ENCODE results near the gene MAB21L1. TPM values are rescaled to one million over a fixed set of nuclear protein-coding genes. Genes with fewer than 3 reads are reported as not detected.

The MAB21L1 gene
- total RNA-seq, 1 donor from 2014 or later = 48.7 TPM

DNA sequence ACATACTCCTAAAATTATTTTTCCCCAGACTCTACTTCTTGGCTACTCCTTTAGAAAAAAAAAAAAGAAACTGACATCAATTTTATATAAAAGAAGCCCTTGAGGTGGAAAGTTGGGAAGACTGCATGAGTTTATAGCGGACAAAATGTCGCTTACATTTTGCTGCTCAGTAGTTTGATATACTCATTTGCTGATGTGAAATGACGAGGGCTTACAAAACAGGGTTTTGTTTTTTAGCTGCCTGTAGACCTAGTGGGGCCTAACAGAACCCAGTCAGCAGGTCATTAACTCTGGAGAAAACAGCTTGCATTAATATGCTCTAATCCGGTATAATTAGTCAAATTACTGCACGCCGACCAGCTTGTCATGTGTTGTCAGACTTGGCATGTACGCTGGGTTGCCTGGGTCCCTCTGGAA lies 37.6 kb upstream of the MAB21L1 start:
- no peaks in the 10 kb centered on the region for H3K27me3 Mint-ChIP-seq (ENCODE audit: unreplicated experiment)
- H3K36me3 Mint-ChIP-seq (ENCODE audit: unreplicated experiment) = no peaks in the 10 kb centered on the region
- peaks cover 1% of the 10 kb centered on the region for H3K9me3 Mint-ChIP-seq (ENCODE audit: unreplicated experiment)
- no peak overlapping the region for H3K4me3 Mint-ChIP-seq (ENCODE audit: unreplicated experiment)
- TF ChIP-seq, protein P1, sequence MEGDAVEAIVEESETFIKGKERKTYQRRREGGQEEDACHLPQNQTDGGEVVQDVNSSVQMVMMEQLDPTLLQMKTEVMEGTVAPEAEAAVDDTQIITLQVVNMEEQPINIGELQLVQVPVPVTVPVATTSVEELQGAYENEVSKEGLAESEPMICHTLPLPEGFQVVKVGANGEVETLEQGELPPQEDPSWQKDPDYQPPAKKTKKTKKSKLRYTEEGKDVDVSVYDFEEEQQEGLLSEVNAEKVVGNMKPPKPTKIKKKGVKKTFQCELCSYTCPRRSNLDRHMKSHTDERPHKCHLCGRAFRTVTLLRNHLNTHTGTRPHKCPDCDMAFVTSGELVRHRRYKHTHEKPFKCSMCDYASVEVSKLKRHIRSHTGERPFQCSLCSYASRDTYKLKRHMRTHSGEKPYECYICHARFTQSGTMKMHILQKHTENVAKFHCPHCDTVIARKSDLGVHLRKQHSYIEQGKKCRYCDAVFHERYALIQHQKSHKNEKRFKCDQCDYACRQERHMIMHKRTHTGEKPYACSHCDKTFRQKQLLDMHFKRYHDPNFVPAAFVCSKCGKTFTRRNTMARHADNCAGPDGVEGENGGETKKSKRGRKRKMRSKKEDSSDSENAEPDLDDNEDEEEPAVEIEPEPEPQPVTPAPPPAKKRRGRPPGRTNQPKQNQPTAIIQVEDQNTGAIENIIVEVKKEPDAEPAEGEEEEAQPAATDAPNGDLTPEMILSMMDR (IDR thresholded peaks at IDR 0.05; ENCODE audit: partially characterized antibody, unreplicated experiment) = no peak
- H3K4me1 Mint-ChIP-seq (ENCODE audit: low read depth, unreplicated experiment) = peaks cover 14% of the 10 kb centered on the region
- no peak for DNase-seq
- H3K27ac Mint-ChIP-seq (ENCODE audit: unreplicated experiment) = no peak overlapping the region

DNA sequence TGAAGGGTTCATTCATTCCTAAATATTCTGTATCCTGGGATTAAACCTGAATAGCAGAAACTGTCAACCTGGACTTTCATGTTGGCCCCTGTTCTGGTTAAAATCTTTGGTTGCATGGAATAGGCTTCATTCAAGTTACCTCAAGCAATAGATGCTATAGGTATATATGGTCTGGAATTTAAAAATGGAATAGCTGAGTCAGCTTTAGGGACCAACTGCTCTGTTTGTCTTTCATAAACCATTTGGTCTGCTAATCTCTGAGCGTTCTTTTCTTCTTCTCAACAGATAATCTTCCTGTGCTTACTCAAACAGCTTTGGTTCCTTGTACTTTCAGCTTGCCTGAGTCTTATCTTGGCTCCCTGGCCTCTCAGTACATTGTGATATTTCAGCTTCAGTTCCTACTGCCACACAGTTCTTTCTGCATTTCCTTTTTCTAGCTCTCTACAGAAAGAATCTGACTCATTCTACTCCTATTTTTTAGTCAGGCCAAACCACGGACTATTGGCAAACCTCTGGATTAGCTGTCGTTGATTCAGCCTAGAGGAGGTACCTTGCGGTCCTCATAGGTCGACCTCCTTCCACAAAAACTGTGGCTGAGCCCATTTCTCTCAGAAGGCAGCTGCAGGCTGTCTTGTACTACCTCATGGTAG lies 35.9 kb upstream of the MAB21L1 start:
- Mint-ChIP-seq H3K9me3 (ENCODE audit: unreplicated experiment) (no peaks in the 10 kb centered on the region), H3K4me1 (ENCODE audit: low read depth, unreplicated experiment) (peaks cover 12% of the 10 kb centered on the region), H3K4me3 (ENCODE audit: unreplicated experiment) (no peak overlapping the region), H3K36me3 (ENCODE audit: unreplicated experiment) (no peaks in the 10 kb centered on the region), H3K27me3 (ENCODE audit: unreplicated experiment) (no peaks in the 10 kb centered on the region), H3K27ac (ENCODE audit: unreplicated experiment) (peak overlapping the region; percentile 62)
- TF ChIP-seq, protein P1 (IDR thresholded peaks at IDR 0.05; ENCODE audit: partially characterized antibody, unreplicated experiment) = no peak
- no peak for DNase-seq

DNA sequence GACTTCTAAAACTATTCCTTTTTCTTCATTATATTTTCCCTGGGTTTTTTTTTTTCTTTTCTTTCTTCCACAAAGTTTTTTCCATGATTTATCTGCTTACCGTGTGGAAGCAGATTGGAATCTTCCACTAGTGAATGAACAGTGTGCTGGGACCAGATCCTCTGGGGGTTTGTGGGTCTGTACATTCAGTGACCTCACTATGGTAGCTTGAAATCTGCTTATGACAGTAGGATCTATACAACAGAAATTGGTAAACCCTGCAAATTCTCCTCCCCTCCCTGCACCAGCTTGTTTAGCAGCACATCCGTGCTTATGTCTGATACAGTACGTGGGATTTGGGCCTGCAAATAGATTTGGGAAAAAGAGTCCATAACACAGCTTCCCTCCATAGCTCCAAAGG lies 26.0 kb upstream of the MAB21L1 start:
- TF ChIP-seq, protein P1 (IDR thresholded peaks at IDR 0.05; ENCODE audit: partially characterized antibody, unreplicated experiment) = no peak
- Mint-ChIP-seq H3K4me1 (ENCODE audit: low read depth, unreplicated experiment) (peaks cover 35% of the 10 kb centered on the region), H3K4me3 (ENCODE audit: unreplicated experiment) (no peak overlapping the region), H3K9me3 (ENCODE audit: unreplicated experiment) (no peaks in the 10 kb centered on the region), H3K27ac (ENCODE audit: unreplicated experiment) (peak overlapping the region; percentile 19), H3K36me3 (ENCODE audit: unreplicated experiment) (no peaks in the 10 kb centered on the region), H3K27me3 (ENCODE audit: unreplicated experiment) (peaks cover 5% of the 10 kb centered on the region)
- DNase-seq = no peak

DNA sequence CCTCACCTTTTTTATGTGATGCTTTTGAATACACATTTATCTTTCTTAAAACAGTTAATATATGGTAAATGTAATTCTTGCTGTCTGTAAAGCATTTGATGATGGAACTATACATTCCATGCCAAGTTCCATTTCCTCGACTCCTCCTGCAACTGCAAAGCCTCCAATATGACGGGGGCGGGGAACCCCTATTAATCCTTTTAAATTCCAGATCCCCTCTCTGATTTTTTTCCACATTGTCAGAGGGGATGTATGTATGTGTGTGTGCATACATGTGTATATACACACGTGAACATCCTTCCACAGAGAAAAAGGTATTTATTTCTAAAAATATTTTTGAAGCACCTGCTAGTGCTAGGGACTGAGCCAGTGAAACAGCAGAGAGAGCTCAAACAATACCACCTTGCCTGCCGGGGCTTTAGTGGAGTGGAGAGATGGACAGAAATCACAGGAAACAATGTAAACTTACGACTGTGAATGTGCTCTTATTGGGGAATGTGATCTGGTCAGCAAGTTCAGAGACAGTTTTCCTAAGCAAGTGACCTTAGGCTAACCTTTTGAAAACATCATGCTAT lies 25.3 kb upstream of the MAB21L1 start:
- TF ChIP-seq, protein P1 (IDR thresholded peaks at IDR 0.05; ENCODE audit: partially characterized antibody, unreplicated experiment) = no peak
- H3K27ac Mint-ChIP-seq (ENCODE audit: unreplicated experiment) = peak overlapping the region; percentile 59
- H3K4me1 Mint-ChIP-seq (ENCODE audit: low read depth, unreplicated experiment) = peaks cover 35% of the 10 kb centered on the region
- no peaks in the 10 kb centered on the region for H3K36me3 Mint-ChIP-seq (ENCODE audit: unreplicated experiment)
- H3K27me3 Mint-ChIP-seq (ENCODE audit: unreplicated experiment) = peaks cover 5% of the 10 kb centered on the region
- DNase-seq = no peak
- peak overlapping the region; percentile 11 for H3K4me3 Mint-ChIP-seq (ENCODE audit: unreplicated experiment)
- no peaks in the 10 kb centered on the region for H3K9me3 Mint-ChIP-seq (ENCODE audit: unreplicated experiment)

DNA sequence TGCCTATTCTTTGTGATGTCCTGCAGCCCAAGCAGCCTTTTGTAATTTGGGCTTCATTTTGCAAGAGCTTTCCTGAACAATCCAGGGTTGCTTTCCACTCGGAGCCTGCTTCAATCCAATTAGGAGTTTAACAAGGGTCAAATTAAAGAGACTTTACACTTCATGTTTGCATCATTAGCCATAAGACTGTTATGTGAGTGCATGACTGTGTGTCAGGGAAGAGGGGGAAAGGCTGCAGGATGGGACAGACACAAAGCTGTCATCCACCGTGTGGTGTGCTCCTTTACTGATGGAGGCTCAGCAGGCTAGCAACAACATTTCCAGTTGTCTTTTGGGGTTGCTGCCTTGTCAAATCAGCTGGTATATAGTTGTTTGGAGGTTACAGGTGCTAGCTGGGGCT lies 23.7 kb upstream of the MAB21L1 start:
- H3K27ac Mint-ChIP-seq (ENCODE audit: unreplicated experiment) = peak overlapping the region; percentile 93

More for the DNA sequence above, 23.7 kb upstream of the MAB21L1 start:
- peak overlapping the region; percentile 49 for H3K4me3 Mint-ChIP-seq (ENCODE audit: unreplicated experiment)
- DNase-seq = no peak
- H3K4me1 Mint-ChIP-seq (ENCODE audit: low read depth, unreplicated experiment) = peaks cover 35% of the 10 kb centered on the region
- no peaks in the 10 kb centered on the region for H3K9me3 Mint-ChIP-seq (ENCODE audit: unreplicated experiment)
- TF ChIP-seq, protein P1 (IDR thresholded peaks at IDR 0.05; ENCODE audit: partially characterized antibody, unreplicated experiment) = no peak
- H3K36me3 Mint-ChIP-seq (ENCODE audit: unreplicated experiment) = no peaks in the 10 kb centered on the region
- H3K27me3 Mint-ChIP-seq (ENCODE audit: unreplicated experiment) = peaks cover 5% of the 10 kb centered on the region

Measured in glutamatergic neuron (in vitro differentiated cells).